Erythroblast (primary cell): ENCODE measurements around the gene SORT1.

Source experiments
- GATA1 ChIP-seq: IDR thresholded peaks from 2 replicates; pipeline ENCODE4 v1.6.1; 2011; ENCODE audit warnings: low read depth, mild to moderate bottlenecking, control low read depth, low read length, moderate library complexity
- POLR2A ChIP-seq: IDR thresholded peaks from 2 replicates; pipeline ENCODE4 v1.6.1; 2011; ENCODE audit warnings: mild to moderate bottlenecking, low read length

- TF ChIP-seq POLR2A (no peak), GATA1 (no peak)
Observed at GRCh38 chr1:109279615-109280278, 118.0 kb downstream of the SORT1 start.
